Stimulated activated CD4-positive, alpha-beta T cell treated with anti-CD3 and anti-CD28 coated beads, TNF-alpha, amount 100 ng/mL, for 48 hours (primary cell): ENCODE data around the gene LZIC.
"Not testable (repeated sequence)": the region's sequence is repeated elsewhere in the genome, so short reads cannot be mapped to it uniquely, and the experiment has no call there.

Source experiments
- DNase-seq, 3 donors: peaks; one replicate each; pipeline ENCODE4 v3.0.0-alpha.2; 2020; ENCODE audit warnings: low read depth in 3 of 3

The LZIC gene

DNA sequence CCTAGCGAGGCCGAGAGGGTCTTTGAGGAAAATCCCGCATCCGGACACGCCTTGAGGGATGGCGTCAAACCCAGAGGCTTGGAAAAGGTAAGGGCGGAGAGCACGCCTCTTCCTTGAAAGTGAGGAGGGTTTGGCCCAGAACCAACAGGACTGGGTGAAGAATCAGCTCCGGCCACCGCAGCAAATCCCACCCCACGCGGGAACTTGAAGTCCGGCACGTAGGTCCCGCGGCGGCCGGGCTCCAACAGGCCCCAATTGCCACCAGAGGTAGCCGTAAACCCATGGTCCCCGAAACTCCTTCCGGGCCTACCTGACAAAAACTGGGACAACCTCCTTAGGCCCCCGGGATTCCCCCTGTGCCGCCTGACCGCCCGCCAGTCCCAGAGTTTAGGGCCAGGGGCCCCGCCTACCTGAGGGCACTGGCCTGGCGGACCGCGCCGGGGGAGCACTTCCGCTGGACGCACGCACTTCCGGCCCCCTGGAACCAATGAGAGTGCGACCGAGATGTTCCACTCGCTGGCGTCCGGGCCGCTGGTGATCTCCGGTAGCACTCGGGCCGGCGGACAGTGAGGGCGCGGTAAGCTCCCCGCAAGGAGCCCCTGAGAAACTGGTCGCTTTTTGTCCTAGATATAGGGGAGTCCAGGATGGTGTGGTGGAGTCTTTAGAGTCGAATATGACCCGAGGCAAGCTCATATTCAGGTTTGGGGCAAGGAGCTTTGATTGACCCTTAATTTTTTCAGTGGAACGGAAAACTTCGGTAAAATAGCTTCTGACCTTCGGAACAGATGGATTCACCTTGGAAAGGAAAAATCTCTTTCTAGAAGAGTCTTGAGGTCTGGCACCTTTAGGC, at the start of gene LZIC, which contains the start of gene NMNAT1:
LZIC (minus strand) TSS at position 453 of the 850 bp plus-strand sequence. CDS start 6,772 bp downstream, outside the sequence.
NMNAT1 (plus strand) TSS at position 537 of the 850 bp plus-strand sequence. CDS start 28,599 bp downstream, outside the sequence.
- DNase-seq, result peak; percentile 83 to 91 (median 88)

DNA sequence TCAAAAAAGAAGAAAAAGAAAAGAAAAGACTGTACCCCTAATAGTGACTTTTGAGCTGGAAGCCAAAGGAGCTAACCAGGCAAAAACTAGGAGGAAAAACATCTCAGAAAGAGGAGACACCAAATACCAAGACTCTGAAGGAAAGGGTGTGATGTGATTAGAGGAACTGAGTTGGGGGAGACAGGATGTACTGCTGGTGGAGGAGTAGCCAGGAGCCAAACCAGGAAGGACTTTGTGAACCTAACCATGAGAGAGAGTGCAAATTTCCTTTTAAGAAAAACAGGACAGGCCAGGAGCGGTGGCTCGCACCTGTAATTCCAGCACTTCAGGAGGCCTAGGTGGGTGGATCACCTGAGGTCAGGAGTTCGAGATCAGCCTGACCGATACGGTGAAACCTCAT, 49.7 kb upstream of the LZIC start:
- DNase-seq, result no peak

- DNase-seq, result no peak
These were observed 47.8 kb upstream of the LZIC start for GRCh38 chr1:9990944-9991343.

GRCh38 chr1:9989773-9990172, 46.6 kb upstream of the LZIC start:
- DNase-seq, result no peak

DNA sequence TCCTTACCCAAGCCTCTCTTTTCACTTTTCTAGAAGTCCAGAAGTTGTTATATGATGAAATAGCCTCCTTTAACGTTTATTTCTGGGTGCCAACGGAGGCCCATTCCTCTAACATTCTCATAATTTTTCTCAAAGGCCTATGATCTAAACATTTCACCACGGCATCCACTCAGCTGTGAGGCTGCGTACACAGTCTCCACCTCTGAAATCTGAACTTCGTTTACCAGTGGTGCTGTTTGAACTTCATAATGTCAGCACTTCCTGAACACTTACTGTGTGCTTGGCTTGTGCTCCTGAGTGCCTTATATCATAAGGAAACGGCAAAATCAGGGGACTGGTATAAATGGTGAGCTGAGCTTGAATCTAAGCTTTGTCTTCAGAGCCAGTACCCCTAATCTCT, 41.8 kb upstream of the LZIC start:
- DNase-seq, result no peak

DNA sequence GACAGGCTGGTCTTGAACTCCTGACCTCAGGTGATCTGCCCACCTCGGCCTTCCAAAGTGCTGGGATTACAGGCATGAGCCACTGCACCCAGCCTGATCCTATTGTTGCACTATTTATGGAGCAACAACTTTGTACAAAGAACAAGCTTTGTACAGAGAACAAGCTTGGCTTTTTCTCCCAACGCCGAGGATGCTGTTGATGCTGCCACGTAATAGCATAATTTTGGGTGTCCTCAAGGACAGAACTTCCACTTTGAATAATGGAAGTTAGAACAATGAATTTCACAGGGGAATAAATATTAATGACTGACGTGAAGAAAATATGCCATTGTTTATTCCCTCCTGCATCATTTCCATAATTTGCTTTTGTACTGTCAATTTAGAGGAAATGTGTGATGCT, 41.1 kb upstream of the LZIC start:
- DNase-seq, result no peak

DNA sequence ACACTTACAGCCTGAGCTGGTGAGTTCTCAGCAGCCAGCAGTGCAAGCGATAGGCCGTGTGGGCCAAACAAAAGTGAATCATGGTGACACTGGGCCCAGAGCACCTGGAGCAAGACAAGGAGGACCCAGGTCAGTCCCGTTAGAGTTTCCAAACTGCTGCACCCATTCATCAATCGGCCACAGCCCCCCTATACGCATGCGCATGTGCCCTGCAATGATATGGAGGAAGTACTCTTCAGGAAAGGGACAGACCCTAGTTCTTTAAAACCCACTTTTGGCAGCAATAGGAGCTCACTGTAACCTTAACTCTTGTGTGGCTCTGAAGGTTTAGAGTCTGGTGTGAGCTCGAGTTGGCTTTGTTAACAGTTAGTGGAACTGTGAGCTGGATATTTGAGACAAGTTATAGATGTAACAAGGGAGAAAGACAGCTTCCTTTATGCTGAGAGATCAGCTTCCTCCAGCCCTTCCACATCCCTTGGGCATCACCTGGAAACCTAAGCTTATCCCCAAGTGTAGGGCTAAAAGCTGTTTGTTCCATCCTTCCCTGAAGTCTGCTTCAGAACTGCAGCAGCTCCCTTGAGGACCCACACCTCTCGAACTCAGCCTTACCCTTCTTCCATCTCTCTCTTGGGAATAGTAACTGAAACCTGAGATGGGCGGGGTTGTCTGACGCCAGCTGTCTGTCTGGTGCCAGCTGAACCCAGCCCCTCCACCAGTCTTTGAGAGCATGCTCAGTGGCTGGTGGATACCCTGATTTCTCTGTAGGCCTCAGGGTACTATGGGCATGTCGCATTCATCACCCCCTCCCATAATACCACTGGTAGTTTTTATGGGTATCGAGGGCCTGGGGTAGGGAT, 17.7 kb upstream of the LZIC start:
- DNase-seq, result no peak

- no peak for DNase-seq
These were observed 16.8 kb upstream of the LZIC start for GRCh38 chr1:9960011-9960410.

DNA sequence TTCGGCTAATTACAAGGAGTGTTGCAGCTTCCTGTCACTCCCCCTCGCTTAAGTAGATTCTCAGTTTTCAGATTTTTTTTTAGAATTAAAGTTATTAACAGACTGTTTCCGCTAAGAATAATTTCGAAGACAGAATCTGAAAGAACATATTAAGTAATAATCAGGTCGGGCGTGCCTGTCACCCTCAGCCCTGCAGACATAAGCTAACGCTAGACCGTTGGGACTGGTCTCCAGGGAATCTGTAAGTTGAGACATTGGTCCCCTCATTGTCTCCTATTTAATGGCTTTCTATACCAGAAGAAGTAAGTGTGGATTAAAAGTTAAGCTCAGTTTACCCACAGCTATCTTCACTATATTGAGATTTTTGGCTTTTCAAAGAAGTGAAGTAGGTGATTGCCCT, 14.5 kb upstream of the LZIC start:
- no peak for DNase-seq

GRCh38 chr1:9946315-9946714, 3.1 kb upstream of the LZIC start:
- no peak for DNase-seq

GRCh38 chr1:9942399-9942938, 722 bp downstream of the LZIC start:
- no peak for DNase-seq

DNA sequence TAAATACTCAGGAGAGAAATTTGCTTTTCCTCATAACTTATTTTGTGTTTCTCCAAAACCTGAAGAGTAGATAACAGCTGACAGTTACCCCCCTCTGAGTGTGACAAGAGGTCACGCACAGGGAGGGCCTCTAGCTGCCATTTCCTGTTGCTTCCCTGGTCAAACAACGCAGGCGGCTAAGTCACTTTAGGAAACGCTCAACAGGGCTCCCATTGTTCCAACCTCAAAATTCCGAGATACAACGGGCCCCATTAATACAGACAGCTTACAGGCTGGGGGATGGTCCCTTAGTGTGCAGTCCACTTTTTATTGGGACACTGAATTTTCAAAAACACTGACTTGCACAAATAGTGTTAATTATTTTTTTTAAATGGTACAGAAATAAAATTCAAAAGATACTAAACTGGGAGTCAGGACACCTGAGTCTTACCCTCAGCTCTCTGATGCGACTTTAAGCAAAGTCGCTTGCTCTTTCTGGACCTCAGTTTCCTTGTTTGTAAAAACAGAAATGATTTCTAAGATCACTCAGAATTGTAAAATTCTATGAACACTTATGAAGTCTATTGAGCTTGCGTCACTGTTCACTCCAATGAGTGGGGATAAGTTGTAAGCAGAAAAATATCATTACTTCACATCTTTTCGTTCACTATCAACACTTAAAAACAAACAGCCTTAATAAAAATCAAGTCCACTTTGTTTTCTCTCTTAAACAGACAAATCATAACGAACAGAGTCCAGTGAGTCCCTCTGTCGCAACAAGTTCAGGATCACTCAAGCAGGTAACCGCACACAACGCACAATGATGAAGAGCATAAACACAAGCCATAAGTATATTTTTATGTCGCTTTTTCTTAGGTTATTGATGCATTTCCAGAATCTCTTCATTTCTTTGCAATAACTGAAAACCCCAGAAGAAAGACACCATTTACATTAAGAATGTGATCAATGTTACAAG, 13.5 kb downstream of the LZIC start:
- DNase-seq, result no peak

- DNase-seq, result no peak
These were observed 15.9 kb downstream of the LZIC start for GRCh38 chr1:9927259-9927658.

DNA sequence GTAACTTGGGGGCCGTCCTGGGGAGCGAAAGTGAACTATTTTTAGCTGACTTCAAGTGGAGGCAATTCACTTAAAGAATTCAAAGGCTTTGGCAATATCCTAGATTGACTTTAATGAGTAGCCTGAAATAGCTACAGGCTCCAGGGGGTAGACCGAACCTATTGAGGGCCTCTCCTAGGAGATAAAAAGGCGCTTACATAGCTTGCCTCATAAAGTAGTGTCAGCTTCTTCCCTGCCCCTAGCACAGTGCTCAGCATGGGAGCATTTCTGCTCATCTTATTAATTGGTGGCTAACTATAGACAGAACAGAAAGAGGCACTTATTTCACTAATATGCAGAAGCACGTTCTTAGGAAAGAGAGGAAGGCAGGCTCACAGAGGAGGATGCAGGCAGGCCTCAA, 20.8 kb downstream of the LZIC start:
- no peak for DNase-seq

DNA sequence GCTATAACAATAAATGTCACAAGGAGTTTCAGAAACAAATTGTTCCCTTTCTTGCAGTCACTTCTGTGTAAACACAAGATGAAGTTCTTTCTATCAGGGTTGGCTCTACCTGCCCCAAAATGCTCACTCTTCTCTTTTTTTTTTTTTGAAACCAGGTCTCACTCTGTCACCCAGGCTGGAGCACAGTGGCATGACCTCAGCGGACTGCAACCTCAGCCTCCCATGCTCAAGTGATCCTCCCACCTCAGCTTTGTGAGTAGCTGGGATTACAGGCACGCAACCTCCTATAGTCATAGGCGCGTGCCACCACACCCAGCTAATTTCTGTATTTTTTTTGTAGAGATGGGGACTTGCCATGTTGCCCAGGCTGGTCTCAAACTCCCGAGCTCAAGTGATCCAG, 22.6 kb downstream of the LZIC start:
- no peak for DNase-seq

DNA sequence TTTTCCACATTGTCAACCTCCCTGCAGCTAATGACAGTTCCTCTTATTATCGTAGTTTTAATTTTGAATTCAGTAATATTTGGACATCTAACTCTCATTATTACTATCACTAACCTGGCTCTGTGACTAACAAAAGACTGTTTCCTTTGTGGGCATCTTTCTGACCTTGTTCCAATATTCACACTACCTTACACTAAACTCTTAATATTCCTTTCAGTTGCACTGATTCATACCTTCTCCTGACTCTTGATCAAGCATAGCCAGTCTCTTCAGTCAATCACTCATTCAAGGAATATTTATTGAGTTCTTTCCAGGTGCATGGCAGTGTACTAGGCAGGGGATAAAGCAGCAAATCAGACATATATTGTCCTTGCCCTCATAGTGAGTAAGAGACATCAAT, 25.3 kb downstream of the LZIC start:
- no peak for DNase-seq

DNA sequence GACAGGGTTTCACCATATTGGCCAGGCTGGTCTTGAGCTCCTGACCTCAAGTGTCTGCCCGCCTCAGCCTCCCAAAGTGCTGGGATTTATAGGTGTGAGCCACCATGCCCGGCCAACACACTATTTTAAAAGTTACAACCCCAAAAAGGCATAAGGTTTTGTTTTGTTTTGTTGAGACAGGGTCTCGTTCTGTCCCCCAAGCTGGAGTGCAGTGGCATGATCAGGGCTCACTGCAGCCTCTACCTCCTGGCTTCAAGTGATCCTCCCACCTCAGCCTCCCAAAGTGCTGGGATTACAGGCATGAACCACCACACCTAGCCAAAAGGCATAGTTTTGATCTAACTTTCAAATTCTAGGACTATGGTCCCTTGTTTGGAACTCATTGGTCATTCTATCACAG, 25.7 kb downstream of the LZIC start:
- not testable (repeated sequence) for DNase-seq

- no peak for DNase-seq
These were observed 26.7 kb downstream of the LZIC start for GRCh38 chr1:9916452-9916851.

- DNase-seq, result no peak
These were observed 28.6 kb downstream of the LZIC start for GRCh38 chr1:9914610-9914937.

- no peak for DNase-seq
These were observed 30.8 kb downstream of the LZIC start for GRCh38 chr1:9912264-9912936.
